Activated B cell treated with CpG ODN at 0.5 μM for 24 hours (primary cell): ENCODE data around the gene NUP205. TPM values are rescaled to one million over a fixed set of nuclear protein-coding genes. Genes with fewer than 3 reads are reported as not detected.

ENCODE experiments used
- ATAC-seq: fragments of 200-7000 bp; cut with Tn5 transposase; one replicate; pipeline ENCODE4 v1.10.0; 2021; ENCODE audit warnings: low read depth, mild to moderate bottlenecking, moderate library complexity
- CTCF ChIA-PET: fragments of 350-600 bp; sonication (Branson Sonifier 250); formaldehyde crosslinking; loops from one replicate; lab custom pipeline; 2021; ENCODE audit warnings: antibody characterized with exemption; lab: Charles Lee
- POLR2A ChIA-PET: fragments of 350-600 bp; sonication (Branson Sonifier 250); formaldehyde crosslinking; loops from one replicate; lab custom pipeline; 2021; ENCODE audit warnings: antibody characterized with exemption; lab: Charles Lee
- DNase-seq: peaks from one replicate; pipeline ENCODE4 v3.0.0; 2022
- H3K27ac Mint-ChIP-seq: one replicate; pipeline ENCODE4 v1.8.0; 2020; ENCODE audit warnings: mixed read lengths
- H3K27me3 Mint-ChIP-seq: one replicate; pipeline ENCODE4 v1.8.0; 2021; ENCODE audit warnings: mixed read lengths
- H3K36me3 Mint-ChIP-seq: one replicate; pipeline ENCODE4 v1.8.0; 2021; ENCODE audit warnings: low read depth, mixed read lengths
- H3K4me1 Mint-ChIP-seq: one replicate; pipeline ENCODE4 v1.8.0; 2021; ENCODE audit warnings: mixed read lengths
- H3K4me3 Mint-ChIP-seq: one replicate; pipeline ENCODE4 v1.8.0; 2020; ENCODE audit warnings: mild to moderate bottlenecking, mixed read lengths
- H3K9me3 Mint-ChIP-seq: one replicate; pipeline ENCODE4 v1.8.0; 2020; ENCODE audit warnings: mixed read lengths
- intact Hi-C: fragments of 100-400 bp; cut with micrococcal nuclease; formaldehyde crosslinking; loops from one replicate; pipeline ENCODE4 v1.15.1; 2024
- total RNA-seq: library from RNA; stranded (reverse); gene quantifications from 2 replicates; pipeline ENCODE4 v1.2.3, GENCODE V29; 2022
- TF ChIP-seq, protein P1 (sequence below): fragments of 200-600 bp; IDR thresholded peaks from one replicate; pipeline ENCODE4 v1.8.0; 2022; ENCODE audit warnings: antibody characterized with exemption, mild to moderate bottlenecking

NUP205 gene
- total RNA-seq, 1 donor from 2014 or later: 84.1 TPM

DNA sequence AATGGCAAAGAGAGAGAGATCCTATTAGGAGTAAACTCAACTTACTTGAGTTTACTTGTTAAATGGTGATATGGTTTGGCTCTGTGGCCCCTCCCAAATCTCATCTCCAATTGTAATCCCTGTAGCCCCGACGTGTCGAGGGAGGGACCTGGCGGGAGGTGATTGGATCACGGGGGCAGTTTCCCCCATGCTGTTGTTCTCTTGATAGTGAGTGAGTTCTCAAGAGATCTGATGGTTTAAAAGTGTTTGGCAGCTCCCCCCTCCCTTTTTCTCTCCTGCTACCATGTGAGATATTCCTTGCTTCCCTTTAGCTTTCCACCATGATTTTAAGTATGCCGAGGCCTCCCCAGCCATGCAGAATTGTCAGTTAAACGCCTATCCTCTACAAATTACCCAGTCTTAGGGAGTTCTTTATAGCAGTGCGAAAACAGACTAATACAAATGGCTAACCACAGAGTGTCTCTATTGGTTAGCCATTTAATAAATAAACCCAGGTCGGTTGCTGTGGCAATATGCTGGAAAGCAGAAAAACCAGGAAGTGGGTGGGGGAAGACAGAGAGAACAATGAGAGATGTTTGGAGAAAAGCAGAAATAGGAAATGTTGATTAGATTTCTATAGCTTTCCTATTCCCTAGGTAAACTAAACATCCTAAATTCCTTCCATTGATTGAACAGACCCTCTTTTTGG, 101.6 kb downstream of the NUP205 start:
- no peak for ATAC-seq
- TF ChIP-seq, protein P1, sequence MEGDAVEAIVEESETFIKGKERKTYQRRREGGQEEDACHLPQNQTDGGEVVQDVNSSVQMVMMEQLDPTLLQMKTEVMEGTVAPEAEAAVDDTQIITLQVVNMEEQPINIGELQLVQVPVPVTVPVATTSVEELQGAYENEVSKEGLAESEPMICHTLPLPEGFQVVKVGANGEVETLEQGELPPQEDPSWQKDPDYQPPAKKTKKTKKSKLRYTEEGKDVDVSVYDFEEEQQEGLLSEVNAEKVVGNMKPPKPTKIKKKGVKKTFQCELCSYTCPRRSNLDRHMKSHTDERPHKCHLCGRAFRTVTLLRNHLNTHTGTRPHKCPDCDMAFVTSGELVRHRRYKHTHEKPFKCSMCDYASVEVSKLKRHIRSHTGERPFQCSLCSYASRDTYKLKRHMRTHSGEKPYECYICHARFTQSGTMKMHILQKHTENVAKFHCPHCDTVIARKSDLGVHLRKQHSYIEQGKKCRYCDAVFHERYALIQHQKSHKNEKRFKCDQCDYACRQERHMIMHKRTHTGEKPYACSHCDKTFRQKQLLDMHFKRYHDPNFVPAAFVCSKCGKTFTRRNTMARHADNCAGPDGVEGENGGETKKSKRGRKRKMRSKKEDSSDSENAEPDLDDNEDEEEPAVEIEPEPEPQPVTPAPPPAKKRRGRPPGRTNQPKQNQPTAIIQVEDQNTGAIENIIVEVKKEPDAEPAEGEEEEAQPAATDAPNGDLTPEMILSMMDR: no peak
- ChIA-PET CTCF (no interaction called here), POLR2A (no interaction called here)
- Mint-ChIP-seq H3K4me3 (no peak overlapping the region), H3K27me3 (no peaks in the 10 kb centered on the region), H3K4me1 (peaks cover 19% of the 10 kb centered on the region), H3K36me3 (peaks cover 3% of the 10 kb centered on the region), H3K9me3 (no peaks in the 10 kb centered on the region), H3K27ac (no peak overlapping the region)
- intact Hi-C loops: no loop called here
- DNase-seq: no peak

DNA sequence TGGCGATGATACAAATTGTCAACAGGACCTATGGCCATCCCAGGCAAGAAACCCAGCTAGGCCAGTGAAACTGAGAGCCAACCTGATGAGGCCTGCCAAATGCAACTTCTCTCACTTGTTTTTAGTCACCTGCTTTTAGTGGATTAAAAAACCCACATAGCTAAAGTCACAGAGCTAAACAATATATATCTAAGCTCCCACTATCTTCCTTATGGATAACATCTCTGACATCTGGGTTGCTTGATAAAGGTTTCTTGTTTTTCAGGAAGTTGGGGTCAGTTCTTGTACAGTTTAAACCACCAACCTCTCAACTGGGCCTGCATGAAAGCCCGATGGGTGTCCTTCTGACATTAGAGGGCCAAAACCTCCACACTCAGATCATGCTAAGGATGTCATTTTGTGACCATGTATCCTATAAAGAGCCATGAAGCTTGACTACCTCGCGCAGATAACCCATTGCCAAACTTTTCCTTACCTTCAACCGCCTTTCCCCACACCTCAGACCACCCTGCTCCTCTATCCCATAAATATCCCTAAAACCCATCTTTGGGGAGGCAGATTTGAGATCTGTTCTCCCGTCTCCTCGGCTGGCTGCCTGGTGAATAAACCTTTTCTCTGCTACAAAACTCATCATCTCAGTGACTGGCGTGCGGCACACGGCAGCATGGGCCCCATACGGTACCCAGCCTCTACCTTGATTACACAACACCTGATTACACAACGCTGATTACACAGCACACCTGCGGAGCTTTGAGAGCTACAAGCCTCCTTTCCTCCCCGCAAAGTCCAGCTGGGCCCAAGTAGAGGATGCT, 103.8 kb downstream of the NUP205 start:
- peak overlapping the region; percentile 79 for H3K27ac Mint-ChIP-seq
- H3K36me3 Mint-ChIP-seq: peaks cover 8% of the 10 kb centered on the region
- no peak for ATAC-seq
- intact Hi-C loops: loop anchor here (1.0 to 10.0 kb wide), 11 partner anchors 11 to 1535 kb away; partner anchors contain the start of genes AGBL3, AKR1B1, BPGM and CNOT4
- ChIA-PET POLR2A (interaction anchor here (0.9 to 1.4 kb wide), 2 partner anchors 18 to 315 kb away, joined by 3 to 6 read pairs; partner anchors contain the start of gene MTPN), CTCF (interaction anchor here (1.5 to 1.7 kb wide), 2 partner anchors 13 to 16 kb away, joined by 4 to 5 read pairs; no protein-coding TSS in a partner anchor)
- TF ChIP-seq, protein P1: no peak
- DNase-seq: no peak
- no peaks in the 10 kb centered on the region for H3K27me3 Mint-ChIP-seq
- H3K4me3 Mint-ChIP-seq: peak overlapping the region; percentile 91
- no peaks in the 10 kb centered on the region for H3K9me3 Mint-ChIP-seq
- H3K4me1 Mint-ChIP-seq: peaks cover 34% of the 10 kb centered on the region

DNA sequence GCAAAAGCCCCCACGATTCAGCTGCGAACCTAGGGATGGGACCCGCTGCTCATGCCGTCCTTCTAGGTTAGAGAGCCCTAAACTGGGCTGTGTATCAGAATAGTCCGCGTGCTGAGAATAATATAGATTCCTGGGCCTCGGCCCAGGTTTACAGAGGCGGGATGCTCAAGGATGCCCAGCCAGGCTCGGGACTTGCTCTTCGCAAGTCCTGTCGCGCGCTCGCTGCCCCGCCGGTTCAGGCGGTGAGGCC, 104.3 kb downstream of the NUP205 start:
- ChIA-PET CTCF (interaction anchor here (1.5 to 1.7 kb wide), 2 partner anchors 13 to 17 kb away, joined by 4 to 5 read pairs; no protein-coding TSS in a partner anchor), POLR2A (interaction anchor here (0.8 to 1.4 kb wide), 7 partner anchors 10 to 1016 kb away, joined by 3 to 7 read pairs (median 3); partner anchors contain the start of genes CYREN, MTPN and TMEM140)
- DNase-seq (no peak), ATAC-seq (no peak)
- Mint-ChIP-seq H3K27me3 (no peaks in the 10 kb centered on the region), H3K27ac (peak overlapping the region; percentile 79), H3K9me3 (no peaks in the 10 kb centered on the region), H3K36me3 (peaks cover 11% of the 10 kb centered on the region), H3K4me3 (peak overlapping the region; percentile 91), H3K4me1 (peaks cover 38% of the 10 kb centered on the region)
- TF ChIP-seq, protein P1: no peak
- intact Hi-C loops: loop anchor here (1.0 to 10.0 kb wide), 11 partner anchors 10 to 1535 kb away; partner anchors contain the start of genes AGBL3, AKR1B1, BPGM and CNOT4

DNA sequence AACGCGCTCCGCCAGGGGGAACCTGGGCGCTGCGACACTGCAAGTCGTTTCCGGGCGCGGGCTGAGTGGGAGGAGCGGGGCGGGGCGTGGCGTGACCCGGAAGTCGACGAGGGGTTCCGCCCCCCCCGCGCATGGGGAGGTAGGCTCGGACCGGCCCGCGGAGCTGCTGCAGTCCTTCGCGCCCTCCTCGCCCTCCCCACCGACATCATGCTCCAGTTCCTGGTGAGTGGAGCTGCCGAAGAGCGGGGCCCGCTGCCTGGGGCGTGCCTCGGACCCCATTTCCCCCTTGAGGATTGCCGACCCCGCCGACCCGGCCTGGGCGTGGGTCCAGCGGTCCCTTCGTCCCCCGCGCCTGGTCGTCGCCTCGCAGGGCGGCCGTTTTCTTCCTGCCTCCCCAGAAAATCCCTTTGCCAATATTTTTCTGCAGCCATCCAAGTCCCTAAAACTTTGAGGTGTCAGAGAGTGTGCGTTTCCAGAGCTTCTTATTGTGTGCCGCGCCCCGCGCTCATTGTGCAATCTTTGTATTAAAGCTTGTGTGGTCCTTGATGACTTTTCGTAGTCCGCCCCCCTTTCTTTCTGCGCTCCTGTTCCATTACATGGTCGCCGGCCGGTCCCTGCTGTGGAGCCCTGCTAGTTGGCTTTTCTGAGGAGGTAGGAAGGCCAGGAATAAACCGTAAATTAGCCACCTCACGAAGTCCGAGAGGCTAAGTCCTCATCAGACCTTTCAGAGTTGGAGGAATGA, 104.8 kb downstream of the NUP205 start, which contains the start of gene STMP1:
STMP1 (plus strand) TSS at position 142 of the 742 bp plus-strand sequence.
- H3K4me1 Mint-ChIP-seq: peaks cover 39% of the 10 kb centered on the region
- H3K36me3 Mint-ChIP-seq: peaks cover 11% of the 10 kb centered on the region
- peak within 1 kb of the TSS; percentile 79 for H3K27ac Mint-ChIP-seq
- intact Hi-C loops: loop anchor here (1.0 to 10.0 kb wide), 11 partner anchors 10 to 1536 kb away; partner anchors contain the start of genes AGBL3, AKR1B1, BPGM and CNOT4
- ChIA-PET POLR2A (interaction anchor here (0.6 to 1.4 kb wide), 10 partner anchors 9 to 1017 kb away, joined by 3 to 7 read pairs (median 3); partner anchors contain the start of genes CYREN, MTPN and TMEM140), CTCF (interaction anchor here (0.6 to 1.7 kb wide), 2 partner anchors 12 to 19 kb away, joined by 3 to 4 read pairs; no protein-coding TSS in a partner anchor)
- H3K27me3 Mint-ChIP-seq: no peaks in the 10 kb centered on the region
- peak within 1 kb of the TSS; percentile 91 for H3K4me3 Mint-ChIP-seq
- ATAC-seq (peak; percentile 98), DNase-seq (peak; percentile 96)
- H3K9me3 Mint-ChIP-seq: no peaks in the 10 kb centered on the region
- TF ChIP-seq, protein P1: no peak
